ENCODE data around the gene LRMDA. TPM values are rescaled to one million over a fixed set of nuclear protein-coding genes. Genes with fewer than 3 reads are reported as not detected.

LRMDA gene
- total RNA-seq, 1 experiment from 2014 or later: 1.2 TPM

- Histone ChIP-seq H3K79me2 (ENCODE audit: low read length) (no peaks in the 10 kb centered on the region), H3K4me2 (ENCODE audit: low read length) (no peak overlapping the region), H3F3A (ENCODE audit: low read length, unreplicated experiment) (no peaks in the 10 kb centered on the region), H3K4me1 (ENCODE audit: insufficient read depth, low read length) (no peaks in the 10 kb centered on the region), H3K36me3 (ENCODE audit: low read depth, low read length) (no peaks in the 10 kb centered on the region), H3K9me2 (replicated peaks; ENCODE audit: low read length) (no peaks in the 10 kb centered on the region), H3K9me3 (ENCODE audit: low read length) (no peaks in the 10 kb centered on the region), H4K20me1 (ENCODE audit: low read length) (no peaks in the 10 kb centered on the region), H3K27ac (ENCODE audit: low read length) (no peak overlapping the region), H3K9ac (ENCODE audit: low read length) (no peak overlapping the region), H3K4me3 (ENCODE audit: low read length) (no peak overlapping the region), H2AFZ (ENCODE audit: low read length) (no peak overlapping the region), H3K27me3 (ENCODE audit: low read length) (peaks cover 72% of the 10 kb centered on the region)
- intact Hi-C loops (cut with micrococcal nuclease): no loop called here
- BruUV-seq (replicated peaks): no TSS peak
- no peak for TF ChIP-seq EZH2phosphoT487 (IDR thresholded peaks at IDR 0.05; ENCODE audit: borderline replicate concordance, low read length)
- no peak for TF ChIP-seq CTCF (conservative IDR thresholded peaks at IDR 0.05; ENCODE audit: low read depth, low read length)
- TF ChIP-seq EZH2 (IDR thresholded peaks at IDR 0.05; ENCODE audit: low read length, unreplicated experiment): no peak
- ATAC-seq: no peak
- no peak for DNase-seq
- POLR2A ChIA-PET (ENCODE audit: unreplicated experiment): no interaction called here
- CTCF ChIA-PET: no interaction called here
Measured at GRCh38 chr10:75806186-75806585, 374.8 kb downstream of the LRMDA start.

GRCh38 chr10:75807456-75807855 lies 376.0 kb downstream of the LRMDA start:
- Histone ChIP-seq H3K27me3 (ENCODE audit: low read length) (peaks cover 72% of the 10 kb centered on the region), H3K79me2 (ENCODE audit: low read length) (no peaks in the 10 kb centered on the region), H3F3A (ENCODE audit: low read length, unreplicated experiment) (no peaks in the 10 kb centered on the region), H2AFZ (ENCODE audit: low read length) (no peak overlapping the region), H3K4me3 (ENCODE audit: low read length) (no peak overlapping the region), H3K9ac (ENCODE audit: low read length) (no peak overlapping the region), H3K9me2 (replicated peaks; ENCODE audit: low read length) (no peaks in the 10 kb centered on the region), H3K4me2 (ENCODE audit: low read length) (no peak overlapping the region), H3K9me3 (ENCODE audit: low read length) (no peaks in the 10 kb centered on the region), H4K20me1 (ENCODE audit: low read length) (no peaks in the 10 kb centered on the region), H3K4me1 (ENCODE audit: insufficient read depth, low read length) (no peaks in the 10 kb centered on the region), H3K36me3 (ENCODE audit: low read depth, low read length) (no peaks in the 10 kb centered on the region), H3K27ac (ENCODE audit: low read length) (no peak overlapping the region)
- intact Hi-C loops (cut with micrococcal nuclease): no loop called here
- ChIA-PET CTCF (no interaction called here), POLR2A (ENCODE audit: unreplicated experiment) (no interaction called here)
- no peak for TF ChIP-seq CTCF (conservative IDR thresholded peaks at IDR 0.05; ENCODE audit: low read depth, low read length)
- TF ChIP-seq EZH2 (IDR thresholded peaks at IDR 0.05; ENCODE audit: low read length, unreplicated experiment): no peak
- no peak for TF ChIP-seq EZH2phosphoT487 (IDR thresholded peaks at IDR 0.05; ENCODE audit: borderline replicate concordance, low read length)
- no peak for ATAC-seq
- DNase-seq: no peak
- BruUV-seq (replicated peaks): no TSS peak

- Histone ChIP-seq H3K36me3 (ENCODE audit: low read depth, low read length) (no peaks in the 10 kb centered on the region), H3K9me2 (replicated peaks; ENCODE audit: low read length) (no peaks in the 10 kb centered on the region), H3K27ac (ENCODE audit: low read length) (no peak overlapping the region), H3K4me2 (ENCODE audit: low read length) (no peak overlapping the region), H4K20me1 (ENCODE audit: low read length) (no peaks in the 10 kb centered on the region), H3K9me3 (ENCODE audit: low read length) (no peaks in the 10 kb centered on the region), H3K79me2 (ENCODE audit: low read length) (no peaks in the 10 kb centered on the region), H3K9ac (ENCODE audit: low read length) (no peak overlapping the region), H3K4me1 (ENCODE audit: insufficient read depth, low read length) (no peaks in the 10 kb centered on the region), H2AFZ (ENCODE audit: low read length) (no peak overlapping the region), H3K4me3 (ENCODE audit: low read length) (no peak overlapping the region), H3K27me3 (ENCODE audit: low read length) (peaks cover 77% of the 10 kb centered on the region), H3F3A (ENCODE audit: low read length, unreplicated experiment) (no peaks in the 10 kb centered on the region)
- POLR2A ChIA-PET (ENCODE audit: unreplicated experiment): no interaction called here
- DNase-seq (no peak), ATAC-seq (no peak)
- CTCF ChIA-PET: no interaction called here
- intact Hi-C loops (cut with micrococcal nuclease): no loop called here
- BruUV-seq (replicated peaks): no TSS peak
- no peak for TF ChIP-seq EZH2phosphoT487 (IDR thresholded peaks at IDR 0.05; ENCODE audit: borderline replicate concordance, low read length)
- no peak for TF ChIP-seq CTCF (conservative IDR thresholded peaks at IDR 0.05; ENCODE audit: low read depth, low read length)
- no peak for TF ChIP-seq EZH2 (IDR thresholded peaks at IDR 0.05; ENCODE audit: low read length, unreplicated experiment)
Measured at GRCh38 chr10:75809003-75809402, 377.6 kb downstream of the LRMDA start.
